Heart left ventricle (tissue), 16 donors: Measurements from ENCODE around the gene SPATA3. TPM values are rescaled to one million over a fixed set of nuclear protein-coding genes. Genes with fewer than 3 reads are reported as not detected.
"Not testable (repeated sequence)": the region's sequence is repeated elsewhere in the genome, so short reads cannot be mapped to it uniquely, and the experiment has no call there.

Experiments used
- ATAC-seq, 4 donors: fragments of 200-7000 bp; cut with Tn5 transposase; one replicate each; pipeline ENCODE4 v1.9.1; 2020 to 2022; ENCODE audit warnings: moderate library complexity in 4 of 4, mild to moderate bottlenecking in 3 of 4, moderate number of reproducible peaks in 1 of 4
- DNase-seq, 5 donors: peaks; one replicate each; pipeline ENCODE4 v3.0.0-alpha.2; 2020
- H3K27ac ChIP-seq, 12 donors: fragments of 200-600 bp; sonication (generic) in 4 of 12; one replicate each; pipeline versions ENCODE4 v1.5.0 to v1.8.0; 2016 to 2022; ENCODE audit warnings: mild to moderate bottlenecking in 2 of 12
- H3K27me3 ChIP-seq, 9 donors: fragments of 200-600 bp; sonication (generic) in 2 of 9; one replicate each; pipeline versions ENCODE4 v1.5.1 to v1.8.0; 2016 to 2022; ENCODE audit warnings: mild to moderate bottlenecking in 3 of 9
- H3K36me3 ChIP-seq, 9 donors: fragments of 200-600 bp; sonication (generic) in 2 of 9; one replicate each; pipeline versions ENCODE4 v1.5.0 to v1.8.0; 2018 to 2022; ENCODE audit warnings: mild to moderate bottlenecking in 2 of 9
- H3K4me1 ChIP-seq, 12 donors: fragments of 200-600 bp; sonication (generic) in 4 of 12; one replicate each; pipeline versions ENCODE4 v1.5.0 to v1.8.0; 2016 to 2022; ENCODE audit warnings: mild to moderate bottlenecking in 3 of 12
- H3K4me3 ChIP-seq, 12 donors: fragments of 200-600 bp; sonication (generic) in 4 of 12; one replicate each; pipeline versions ENCODE4 v1.5.0 to v1.8.0; 2017 to 2022; ENCODE audit warnings: mild to moderate bottlenecking in 9 of 12, moderate library complexity in 4 of 12
- H3K9me3 ChIP-seq, 12 donors: fragments of 200-600 bp; sonication (generic) in 4 of 12; one replicate each; pipeline versions ENCODE4 v1.5.0 to v1.8.0; 2016 to 2022; ENCODE audit warnings: mild to moderate bottlenecking in 1 of 12
- CTCF ChIP-seq, 12 donors: fragments of 200-600 bp; sonication (generic) in 4 of 12; IDR thresholded peaks; one replicate each; pipeline versions ENCODE4 v1.5.0 to v1.8.0; 2018 to 2022; ENCODE audit warnings: antibody characterized with exemption in 12 of 12, mild to moderate bottlenecking in 5 of 12
- POLR2A ChIP-seq, 2 donors: fragments of 450-650 bp; IDR thresholded peaks; one replicate each; pipeline ENCODE4 v1.6.1; 2017; ENCODE audit warnings: antibody characterized with exemption in 2 of 2, mild to moderate bottlenecking in 2 of 2, moderate library complexity in 2 of 2
- WGBS, 4 donors: extraction: QIAGEN DNeasy Blood & Tissue Kit in 2 of 4; methylation state at CpG; one replicate each; pipeline versions ENCODE4 v1.1.5 to v1.1.7; 2013 to 2018; 5-methylcytosine and 5-hydroxymethylcytosine counted together
- intact Hi-C, 10 donors: fragments of 100-400 bp; cut with DNase I; formaldehyde crosslinking; loops; one replicate each; pipeline versions ENCODE4 v1.11.1 to v1.14.2; 2022
- polyA plus RNA-seq, 2 donors: library from polyadenylated mRNA; stranded (reverse); fragments of 200-250 nt; gene quantifications; one replicate each; pipeline ENCODE4 v1.2.3, GENCODE V29; 2013
- total RNA-seq, 9 donors: library from RNA; depleted of rRNA in 2 of 9; stranded (reverse); fragments of >200 nt in 2 of 9; fragmentation: NEBNext Ultra II Directional in 3 of 9; extraction: Animal tissue kit (Norgen Biotek cat#: 25700) in 3 of 9; gene quantifications; one replicate each; pipeline versions ENCODE4 v1.1.0 to v1.2.4, GENCODE V29; 2016 to 2023
- donor health status: ischemic (EF 13 %, LVEDD 7.1; RV severe dilation, severe dysfunction).
- donor health status: healthy with polysubstance abuse.
- donor health status: DM: no; HTN: yes; CAD: no.
- donor health status: DM: no; HTN: no; CAD: no.
- donor health status: ischemic (EF 25% LVEDD 6.9; RV normal size, moderate dysfunction).
- donor health status: ischemic (EF 25% LVEDD 5.7; RV mildly dilated, moderate dysfunction).
- donor health status: healthy.
- donor health status: DM: yes; HTN: yes; CAD: no.
- donor health status: ischemic (EF 35%, LVEDD 5.7; RV mildly dilated, moderate dysfunction).
- donor health status: nonischemic (EF 11% LVEDD 7.7; RV severe dilation, severe dysfunction).
- donor health status: DM: yes; HTN: yes; CAD: no.
- donor health status: PGD.
- donor health status: ischemic (EF 29% LVEDD 5.4; RV normal size, mild dysfunction).
- donor health status: nonischemic (EF 23%, LVEDD 6.1; RV moderate dilation, normal function).

The SPATA3 gene
- total and polyA plus RNA-seq, 11 donors = not detected

DNA sequence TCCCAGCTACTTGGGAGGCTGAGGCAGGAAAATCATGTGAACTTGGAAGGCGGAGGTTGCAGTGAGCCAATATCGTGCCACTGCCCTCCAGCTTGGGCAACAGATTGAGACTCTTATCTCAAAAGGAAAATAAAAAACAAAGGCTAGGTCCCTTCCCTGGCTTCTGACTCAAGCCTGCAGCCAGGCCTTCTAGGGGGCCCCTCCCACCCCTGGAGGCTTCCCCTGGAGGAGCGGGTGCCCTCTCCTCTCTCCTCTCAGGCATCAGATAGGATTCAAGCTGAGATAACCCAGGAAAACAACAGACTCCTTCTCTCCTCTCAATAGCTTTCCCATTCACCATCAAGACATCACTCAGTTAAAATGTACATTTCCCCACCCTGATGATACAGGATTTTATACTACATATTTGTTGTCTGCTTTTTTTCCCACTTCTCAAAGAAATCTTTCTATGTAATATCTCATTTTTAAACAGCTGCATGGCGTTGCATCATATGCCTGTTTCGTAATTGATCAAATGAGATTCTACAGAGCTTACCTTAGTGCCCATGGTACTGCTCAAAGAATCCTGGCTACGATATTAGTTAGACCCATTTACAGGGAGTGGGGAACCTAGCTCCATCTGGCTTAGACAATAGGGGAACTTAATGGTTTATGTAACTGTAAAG is 20.8 kb downstream of the SPATA3 start:
- no peaks in the 10 kb centered on the region for H3K36me3 ChIP-seq
- no peak overlapping the region for H3K4me3 ChIP-seq
- H3K9me3 ChIP-seq = no peaks in the 10 kb centered on the region
- no peak overlapping the region for H3K27ac ChIP-seq
- 70 to 88% (median 82%) methylated on average over 6 of the region's 6 CpGs for WGBS, 4 donors
- ATAC-seq (no peak), DNase-seq (no peak)
- H3K27me3 ChIP-seq = peaks cover 0 to 31% (median 0%) of the 10 kb centered on the region in 9 donors
- intact Hi-C loops = no loop called here
- H3K4me1 ChIP-seq = no peaks in the 10 kb centered on the region
- no peak for TF ChIP-seq CTCF (IDR thresholded peaks at IDR 0.05)
- no peak for TF ChIP-seq POLR2A (IDR thresholded peaks at IDR 0.05)

- Histone ChIP-seq H3K36me3 (no peaks in the 10 kb centered on the region), H3K4me3 (no peak overlapping the region), H3K27ac (no peak overlapping the region), H3K9me3 (no peaks in the 10 kb centered on the region), H3K27me3 (peaks cover 0 to 28% (median 0%) of the 10 kb centered on the region in 9 donors), H3K4me1 (no peaks in the 10 kb centered on the region)
- 33 to 56% (median 49%) methylated on average over 4 of the region's 4 CpGs for WGBS, 4 donors
- ATAC-seq (no peak), DNase-seq (no peak)
- TF ChIP-seq POLR2A (IDR thresholded peaks at IDR 0.05) (no peak), CTCF (IDR thresholded peaks at IDR 0.05) (no peak)
- intact Hi-C loops = no loop called here
These were observed 21.3 kb downstream of the SPATA3 start for GRCh38 chr2:231017231-231017598.

DNA sequence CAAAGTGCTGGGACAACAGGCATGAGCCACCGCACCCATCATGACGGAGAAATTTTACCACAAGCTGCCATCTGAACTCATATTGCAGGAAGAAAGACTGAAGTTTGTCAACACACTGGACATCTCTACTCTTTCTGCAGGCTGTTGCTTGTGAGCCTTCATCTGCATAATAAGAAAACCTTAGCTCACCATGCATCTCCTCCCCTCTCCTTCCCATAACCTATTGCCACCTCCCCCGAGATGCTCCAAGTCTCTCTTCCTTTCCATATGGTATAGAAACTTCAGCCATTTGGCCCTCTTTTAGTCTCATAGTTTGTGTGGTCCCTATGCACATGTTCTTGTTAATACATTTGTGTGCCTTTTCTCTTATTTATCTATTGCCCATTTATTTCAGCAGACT is 22.3 kb downstream of the SPATA3 start:
- peaks cover 0 to 23% (median 0%) of the 10 kb centered on the region in 9 donors for H3K27me3 ChIP-seq
- H3K36me3 ChIP-seq = no peaks in the 10 kb centered on the region
- TF ChIP-seq POLR2A (IDR thresholded peaks at IDR 0.05) = no peak
- TF ChIP-seq CTCF (IDR thresholded peaks at IDR 0.05) = no peak
- intact Hi-C loops = no loop called here
- ATAC-seq = no peak
- DNase-seq = no peak
- H3K27ac ChIP-seq = no peak overlapping the region
- H3K4me1 ChIP-seq = no peaks in the 10 kb centered on the region
- H3K9me3 ChIP-seq = no peaks in the 10 kb centered on the region
- 91 to 97% (median 93%) methylated on average over 3 of the region's 3 CpGs for WGBS, 4 donors
- H3K4me3 ChIP-seq = no peak overlapping the region

DNA sequence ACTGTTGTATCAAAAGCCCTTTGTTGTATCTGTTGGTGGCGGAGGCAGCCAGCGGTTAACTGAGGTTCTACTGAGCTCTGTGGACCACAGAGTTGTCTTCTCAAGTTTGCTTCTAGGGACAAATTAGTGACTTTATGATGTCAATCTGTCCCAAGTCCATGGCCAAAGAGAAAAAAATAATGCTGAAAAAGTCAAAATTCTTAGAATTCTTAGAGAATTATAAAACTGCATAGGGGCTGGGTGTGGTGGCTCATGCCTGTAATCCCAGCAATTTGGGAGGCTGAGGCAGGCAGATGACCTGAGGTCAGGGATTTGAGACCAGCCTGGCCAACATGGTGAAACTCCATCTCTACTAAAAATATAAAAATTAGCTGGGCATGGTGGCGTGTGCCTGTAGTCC is 29.1 kb downstream of the SPATA3 start:
- H3K9me3 ChIP-seq, ATAC-seq, H3K4me3 ChIP-seq, H3K27ac ChIP-seq, DNase-seq, H3K36me3 ChIP-seq, H3K4me1 ChIP-seq, intact Hi-C loops: not testable (repeated sequence)
- peaks cover 0 to 29% (median 0%) of the 10 kb centered on the region in 9 donors for H3K27me3 ChIP-seq
- 87 to 94% (median 92%) methylated on average over 3 of the region's 3 CpGs for WGBS, 4 donors

DNA sequence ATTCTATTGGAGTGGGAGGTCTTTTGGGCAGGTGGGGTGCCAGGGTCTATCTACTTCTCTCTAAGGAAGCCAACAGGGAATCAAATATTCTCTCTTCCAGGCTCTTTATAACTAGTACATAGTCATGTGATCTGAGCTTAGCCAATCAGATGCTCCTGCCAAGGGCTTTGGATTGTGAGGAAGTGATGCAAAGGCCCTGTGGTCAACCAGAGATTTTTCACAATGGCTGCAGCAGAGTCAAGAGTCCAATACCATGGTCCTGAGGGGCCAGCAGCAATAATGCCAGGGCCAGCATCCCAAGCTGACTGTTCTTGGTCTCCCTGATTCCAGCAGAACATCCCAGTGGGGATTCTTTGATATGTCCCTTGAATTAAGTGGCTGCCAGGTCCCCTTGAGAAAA is 33.0 kb downstream of the SPATA3 start:
- H3K36me3 ChIP-seq = no peaks in the 10 kb centered on the region
- intact Hi-C loops = no loop called here
- no peaks in the 10 kb centered on the region for H3K9me3 ChIP-seq
- H3K4me3 ChIP-seq = no peak overlapping the region
- peaks cover 0 to 49% (median 0%) of the 10 kb centered on the region in 9 donors for H3K27me3 ChIP-seq
- DNase-seq (no peak), ATAC-seq (no peak)
- no peak for TF ChIP-seq POLR2A (IDR thresholded peaks at IDR 0.05)
- TF ChIP-seq CTCF (IDR thresholded peaks at IDR 0.05) = no peak
- H3K4me1 ChIP-seq = no peaks in the 10 kb centered on the region
- no peak overlapping the region for H3K27ac ChIP-seq
